Liver (tissue), 9 donors: ENCODE data around the gene PREPL. TPM values are rescaled to one million over a fixed set of nuclear protein-coding genes. Genes with fewer than 3 reads are reported as not detected.

Source experiments
- DNase-seq: peaks from one replicate; pipeline ENCODE4 v3.0.0-alpha.2; 2017; ENCODE audit warnings: low spot score
- H3K27ac ChIP-seq, 2 donors: one replicate each; pipeline ENCODE4 v1.7.0; 2013; ENCODE audit warnings: inconsistent platforms in 2 of 2, low read length in 2 of 2, control low read depth in 1 of 2, low read depth in 1 of 2, mild to moderate bottlenecking in 1 of 2
- H3K27me3 ChIP-seq, 4 donors: one replicate each; pipeline versions ENCODE4 v1.6.1 to v1.7.0; 2013; ENCODE audit warnings: low read length in 3 of 4, inconsistent platforms in 1 of 4, mild to moderate bottlenecking in 1 of 4, moderate library complexity in 1 of 4; ENCODE audit not compliant: control insufficient read depth in 4 of 4, insufficient read depth in 4 of 4
- H3K36me3 ChIP-seq, 4 donors: one replicate each; pipeline versions ENCODE4 v1.6.1 to v1.7.0; 2013; ENCODE audit warnings: low read length in 3 of 4, mild to moderate bottlenecking in 3 of 4, low read depth in 1 of 4, moderate library complexity in 1 of 4; ENCODE audit not compliant: control insufficient read depth in 4 of 4, insufficient read depth in 3 of 4
- H3K4me1 ChIP-seq, 4 donors: one replicate each; pipeline versions ENCODE4 v1.6.1 to v1.7.0; 2013; ENCODE audit warnings: low read length in 3 of 4, mild to moderate bottlenecking in 3 of 4, moderate library complexity in 1 of 4; ENCODE audit not compliant: control insufficient read depth in 4 of 4, insufficient read depth in 4 of 4
- H3K4me3 ChIP-seq, 3 donors: one replicate each; pipeline versions ENCODE4 v1.6.1 to v1.7.0; 2013; ENCODE audit warnings: low read length in 3 of 3, control low read depth in 1 of 3, low read depth in 1 of 3, mild to moderate bottlenecking in 1 of 3
- H3K9ac ChIP-seq, 2 donors: one replicate each; pipeline ENCODE4 v1.7.0; 2013; ENCODE audit warnings: low read length in 2 of 2, mild to moderate bottlenecking in 2 of 2, moderate library complexity in 2 of 2, control low read depth in 1 of 2, low read depth in 1 of 2
- H3K9me3 ChIP-seq, 4 donors: one replicate each; pipeline versions ENCODE4 v1.6.1 to v1.7.0; 2013; ENCODE audit warnings: low read length in 3 of 4; ENCODE audit not compliant: control insufficient read depth in 4 of 4
- EGR1 ChIP-seq, 2 donors: IDR thresholded peaks; 2 replicates each; pipeline ENCODE4 v1.6.1; 2016 to 2018; ENCODE audit warnings: antibody characterized with exemption in 2 of 2, low read depth in 2 of 2
- FOXA1 ChIP-seq: IDR thresholded peaks from 2 replicates; pipeline ENCODE4 v1.6.1; 2016; ENCODE audit warnings: antibody characterized with exemption
- FOXA2 ChIP-seq: IDR thresholded peaks from 2 replicates; pipeline ENCODE4 v1.6.1; 2016; ENCODE audit warnings: antibody characterized with exemption
- GABPA ChIP-seq, 2 donors: IDR thresholded peaks in 1 of 2; conservative IDR thresholded peaks in 1 of 2; 2 replicates each; pipeline ENCODE4 v1.6.1; 2016; ENCODE audit warnings: antibody characterized with exemption in 2 of 2, mild to moderate bottlenecking in 1 of 2, moderate library complexity in 1 of 2
- HNF4A ChIP-seq, 2 donors: conservative IDR thresholded peaks; 2 replicates each; pipeline ENCODE4 v1.6.1; 2016; ENCODE audit warnings: antibody characterized with exemption in 2 of 2, mild to moderate bottlenecking in 2 of 2
- HNF4G ChIP-seq: IDR thresholded peaks from 2 replicates; pipeline ENCODE4 v1.6.1; 2016; ENCODE audit warnings: antibody characterized with exemption
- NR2F2 ChIP-seq: IDR thresholded peaks from 2 replicates; pipeline ENCODE4 v1.6.1; 2016; ENCODE audit warnings: antibody characterized with exemption
- RAD21 ChIP-seq, 2 donors: IDR thresholded peaks; 2 replicates each; pipeline ENCODE4 v1.6.1; 2016; ENCODE audit warnings: antibody characterized with exemption in 2 of 2, mild to moderate bottlenecking in 2 of 2
- RXRA ChIP-seq, 2 donors: IDR thresholded peaks; 2 replicates each; pipeline ENCODE4 v1.6.1; 2017 to 2018; ENCODE audit warnings: antibody characterized with exemption in 2 of 2, mild to moderate bottlenecking in 1 of 2
- SP1 ChIP-seq: IDR thresholded peaks from 2 replicates; pipeline ENCODE4 v1.6.1; 2018; ENCODE audit warnings: antibody characterized with exemption, mild to moderate bottlenecking
- TAF1 ChIP-seq: conservative IDR thresholded peaks from 2 replicates; pipeline ENCODE4 v1.6.1; 2016; ENCODE audit warnings: antibody characterized with exemption, mild to moderate bottlenecking
- YY1 ChIP-seq: IDR thresholded peaks from 2 replicates; pipeline ENCODE4 v1.6.1; 2016; ENCODE audit warnings: antibody characterized with exemption, mild to moderate bottlenecking
- WGBS: extraction: QIAGEN DNeasy Blood & Tissue Kit; methylation state at CpG from one replicate; pipeline ENCODE4 v1.1.7; 2013; 5-methylcytosine and 5-hydroxymethylcytosine counted together
- polyA plus RNA-seq, 2 donors: library from polyadenylated mRNA; stranded (reverse) in 1 of 2; unstranded in 1 of 2; fragments of 200-250 nt in 1 of 2; fragments of >200 nt in 1 of 2; fragmentation: Nextera tagmentation in 1 of 2; extraction: Ambion mirVana in 1 of 2; gene quantifications; one replicate each; pipeline versions ENCODE4 v1.2.1 to v1.2.3, GENCODE V29; 2013 to 2015
- total RNA-seq, 2 donors: library from RNA; depleted of rRNA; stranded (reverse); fragments of >200 nt; gene quantifications; one replicate each; pipeline ENCODE4 v1.2.3, GENCODE V29; 2014
- TF ChIP-seq, protein P1 (sequence below): IDR thresholded peaks from 2 replicates; pipeline ENCODE4 v1.6.1; 2016; ENCODE audit warnings: antibody characterized with exemption
- TF ChIP-seq, protein P2 (sequence below): IDR thresholded peaks from 2 replicates; pipeline ENCODE4 v1.6.1; 2016; ENCODE audit warnings: antibody characterized with exemption
- TF ChIP-seq, protein P3 (sequence below): IDR thresholded peaks from 2 replicates; pipeline ENCODE4 v1.6.1; 2016; ENCODE audit warnings: antibody characterized with exemption
- TF ChIP-seq, protein P4 (sequence below): fragments of 150-350 bp; IDR thresholded peaks from 2 replicates; pipeline ENCODE4 v1.5.1; 2017; ENCODE audit warnings: improper control_type of control experiment, low read depth, low read length; ENCODE audit not compliant: missing input control
- donor health status: healthy.
- donor health status: healthy.
- donor health status: healthy.
- donor health status: healthy.
- donor health status: healthy.

PREPL gene
- total and polyA plus RNA-seq, 4 donors, result 7.9 to 18.8 (median 11.7) TPM

DNA sequence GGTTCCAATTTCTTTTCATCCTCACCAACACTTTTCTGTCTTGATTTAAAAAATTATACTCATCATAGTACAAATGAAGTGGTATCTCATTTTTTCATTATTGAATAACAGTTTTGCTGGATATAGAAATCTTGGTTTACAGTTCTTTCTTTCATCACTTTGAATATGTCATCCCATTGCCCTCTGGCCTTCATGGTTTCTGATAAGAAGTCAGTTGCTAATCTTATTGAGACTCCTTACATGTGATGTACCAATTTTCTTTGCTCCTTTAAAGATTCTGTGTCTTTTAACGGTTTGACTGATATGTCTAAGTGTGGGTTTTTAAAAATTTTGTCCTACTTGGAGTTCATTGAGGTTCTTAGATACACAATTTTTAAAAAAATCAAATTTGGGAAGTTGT, 51.0 kb downstream of the PREPL start:
- DNase-seq, result no peak
- Histone ChIP-seq H3K4me1 (no peaks in the 10 kb centered on the region), H3K4me3 (no peak overlapping the region), H3K27me3 (no peaks in the 10 kb centered on the region), H3K9me3 (peaks cover 3 to 20% (median 6%) of the 10 kb centered on the region in 4 donors), H3K27ac (no peak overlapping the region), H3K9ac (no peak overlapping the region), H3K36me3 (peaks cover 2 to 18% (median 6%) of the 10 kb centered on the region in 4 donors)
- TF ChIP-seq, protein P1, sequence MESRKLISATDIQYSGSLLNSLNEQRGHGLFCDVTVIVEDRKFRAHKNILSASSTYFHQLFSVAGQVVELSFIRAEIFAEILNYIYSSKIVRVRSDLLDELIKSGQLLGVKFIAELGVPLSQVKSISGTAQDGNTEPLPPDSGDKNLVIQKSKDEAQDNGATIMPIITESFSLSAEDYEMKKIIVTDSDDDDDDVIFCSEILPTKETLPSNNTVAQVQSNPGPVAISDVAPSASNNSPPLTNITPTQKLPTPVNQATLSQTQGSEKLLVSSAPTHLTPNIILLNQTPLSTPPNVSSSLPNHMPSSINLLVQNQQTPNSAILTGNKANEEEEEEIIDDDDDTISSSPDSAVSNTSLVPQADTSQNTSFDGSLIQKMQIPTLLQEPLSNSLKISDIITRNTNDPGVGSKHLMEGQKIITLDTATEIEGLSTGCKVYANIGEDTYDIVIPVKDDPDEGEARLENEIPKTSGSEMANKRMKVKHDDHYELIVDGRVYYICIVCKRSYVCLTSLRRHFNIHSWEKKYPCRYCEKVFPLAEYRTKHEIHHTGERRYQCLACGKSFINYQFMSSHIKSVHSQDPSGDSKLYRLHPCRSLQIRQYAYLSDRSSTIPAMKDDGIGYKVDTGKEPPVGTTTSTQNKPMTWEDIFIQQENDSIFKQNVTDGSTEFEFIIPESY, result no peak
- TF ChIP-seq YY1, result no peak
- TF ChIP-seq NR2F2, result no peak
- TF ChIP-seq FOXA1, result no peak
- no peak for TF ChIP-seq HNF4G
- TF ChIP-seq FOXA2, result no peak
- no peak for TF ChIP-seq GABPA (IDR thresholded peaks at IDR 0.05 in 1 of 2, conservative IDR thresholded peaks at IDR 0.05 in 1 of 2)
- no peak for TF ChIP-seq RAD21 (IDR thresholded peaks at IDR 0.05)
- TF ChIP-seq, protein P2, sequence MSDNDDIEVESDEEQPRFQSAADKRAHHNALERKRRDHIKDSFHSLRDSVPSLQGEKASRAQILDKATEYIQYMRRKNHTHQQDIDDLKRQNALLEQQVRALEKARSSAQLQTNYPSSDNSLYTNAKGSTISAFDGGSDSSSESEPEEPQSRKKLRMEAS, result no peak
- no peak for TF ChIP-seq SP1
- TF ChIP-seq, protein P3, sequence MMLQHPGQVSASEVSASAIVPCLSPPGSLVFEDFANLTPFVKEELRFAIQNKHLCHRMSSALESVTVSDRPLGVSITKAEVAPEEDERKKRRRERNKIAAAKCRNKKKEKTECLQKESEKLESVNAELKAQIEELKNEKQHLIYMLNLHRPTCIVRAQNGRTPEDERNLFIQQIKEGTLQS, result no peak
- TF ChIP-seq TAF1, result no peak
- TF ChIP-seq EGR1 (IDR thresholded peaks at IDR 0.05; ENCODE audit: low read depth in 2 of 2), result no peak
- TF ChIP-seq RXRA (IDR thresholded peaks at IDR 0.05), result no peak
- no peak for TF ChIP-seq HNF4A (conservative IDR thresholded peaks at IDR 0.05)
- TF ChIP-seq, protein P4, sequence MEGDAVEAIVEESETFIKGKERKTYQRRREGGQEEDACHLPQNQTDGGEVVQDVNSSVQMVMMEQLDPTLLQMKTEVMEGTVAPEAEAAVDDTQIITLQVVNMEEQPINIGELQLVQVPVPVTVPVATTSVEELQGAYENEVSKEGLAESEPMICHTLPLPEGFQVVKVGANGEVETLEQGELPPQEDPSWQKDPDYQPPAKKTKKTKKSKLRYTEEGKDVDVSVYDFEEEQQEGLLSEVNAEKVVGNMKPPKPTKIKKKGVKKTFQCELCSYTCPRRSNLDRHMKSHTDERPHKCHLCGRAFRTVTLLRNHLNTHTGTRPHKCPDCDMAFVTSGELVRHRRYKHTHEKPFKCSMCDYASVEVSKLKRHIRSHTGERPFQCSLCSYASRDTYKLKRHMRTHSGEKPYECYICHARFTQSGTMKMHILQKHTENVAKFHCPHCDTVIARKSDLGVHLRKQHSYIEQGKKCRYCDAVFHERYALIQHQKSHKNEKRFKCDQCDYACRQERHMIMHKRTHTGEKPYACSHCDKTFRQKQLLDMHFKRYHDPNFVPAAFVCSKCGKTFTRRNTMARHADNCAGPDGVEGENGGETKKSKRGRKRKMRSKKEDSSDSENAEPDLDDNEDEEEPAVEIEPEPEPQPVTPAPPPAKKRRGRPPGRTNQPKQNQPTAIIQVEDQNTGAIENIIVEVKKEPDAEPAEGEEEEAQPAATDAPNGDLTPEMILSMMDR, result no peak
- 93% methylated on average over 1 of the region's 1 CpG for WGBS

DNA sequence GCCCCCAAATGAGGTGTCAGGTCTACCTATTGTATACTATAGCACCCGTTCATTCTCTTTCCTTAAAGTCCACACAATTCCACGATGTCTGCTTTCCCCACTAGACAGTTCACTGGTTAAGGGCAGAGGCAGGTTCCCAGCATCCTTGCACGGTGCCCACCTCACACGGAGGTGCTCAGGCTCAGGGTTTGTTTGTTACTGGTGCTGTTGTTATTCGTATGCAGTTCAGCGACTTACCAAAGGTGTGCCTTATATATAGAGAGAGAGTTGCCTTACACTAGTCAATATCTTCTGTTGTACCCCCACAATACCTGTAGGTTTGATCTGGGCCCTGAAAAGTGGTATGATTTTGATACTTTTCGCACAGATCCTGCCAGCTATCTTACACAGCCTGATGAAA, 55.4 kb downstream of the PREPL start:
- H3K36me3 ChIP-seq, result peaks cover 0 to 2% (median under 1%) of the 10 kb centered on the region in 4 donors
- H3K27ac ChIP-seq, result no peak overlapping the region
- TF ChIP-seq RXRA (IDR thresholded peaks at IDR 0.05), result no peak
- TF ChIP-seq HNF4A (conservative IDR thresholded peaks at IDR 0.05), result no peak
- no peak for TF ChIP-seq EGR1 (IDR thresholded peaks at IDR 0.05; ENCODE audit: low read depth in 2 of 2)
- TF ChIP-seq, protein P4, result no peak
- DNase-seq, result no peak
- peaks cover 3 to 19% (median 6%) of the 10 kb centered on the region in 4 donors for H3K9me3 ChIP-seq
- no peak overlapping the region for H3K4me3 ChIP-seq
- WGBS, result 88% methylated on average over 7 of the region's 7 CpGs
- H3K27me3 ChIP-seq, result no peaks in the 10 kb centered on the region
- H3K4me1 ChIP-seq, result no peaks in the 10 kb centered on the region
- H3K9ac ChIP-seq, result no peak overlapping the region
